ENCODE data around the gene FAM110A.

- TF ChIP-seq CTCF (conservative IDR thresholded peaks at IDR 0.05; ENCODE audit: low read length) (no peak), EZH2phosphoT487 (IDR thresholded peaks at IDR 0.05; ENCODE audit: borderline replicate concordance, low read depth, low read length) (no peak)
These were observed 2.7 kb downstream of the FAM110A start for GRCh38 chr20:836190-836589.
